Epithelial cell of esophagus (primary cell): Measurements from ENCODE around the gene TMPRSS4.

ENCODE experiments used
- DNase-seq: peaks from one replicate; pipeline ENCODE4 v3.0.0; 2010; ENCODE audit warnings: low read depth
- H3K4me3 ChIP-seq: 2 replicates; pipeline ENCODE4 v1.5.1; 2011; ENCODE audit warnings: mild to moderate bottlenecking, low read length, control low read depth
- TF ChIP-seq, protein P1 (sequence below): IDR thresholded peaks from 2 replicates; pipeline ENCODE4 v1.5.1; 2011; ENCODE audit warnings: low read depth, mild to moderate bottlenecking, low read length, control low read depth, inconsistent platforms; ENCODE audit not compliant: insufficient read depth; ENCODE audit errors: missing control alignments

Gene TMPRSS4

DNA sequence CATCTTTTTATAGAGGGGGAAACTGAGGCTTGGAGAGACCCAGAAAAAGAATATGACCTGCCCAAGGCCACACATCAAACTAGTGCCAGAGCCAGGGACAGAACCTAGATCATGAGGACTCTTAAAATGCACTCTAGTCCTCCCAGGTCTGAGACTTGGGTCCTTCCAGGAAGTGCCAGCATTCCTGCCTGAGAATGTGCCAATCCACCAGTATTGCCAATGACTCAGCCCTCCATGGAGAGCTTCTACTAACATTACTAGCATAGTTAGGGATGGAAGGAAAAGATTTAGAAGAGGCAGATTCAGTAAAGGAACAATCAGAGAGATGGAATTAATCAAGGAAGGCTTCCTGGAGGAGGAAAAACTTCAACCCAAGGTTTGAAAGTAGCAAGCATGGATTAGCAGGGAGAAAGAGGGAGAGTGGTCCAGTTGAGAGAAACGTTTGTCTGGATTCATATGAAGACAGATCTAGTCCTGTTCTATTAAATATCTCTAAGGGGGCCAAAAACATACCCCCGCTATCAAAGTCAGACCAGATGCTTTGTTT is 30.0 kb downstream of the TMPRSS4 start:
- DNase-seq: peak; percentile 72
- no peak overlapping the region for H3K4me3 ChIP-seq
- TF ChIP-seq, protein P1, sequence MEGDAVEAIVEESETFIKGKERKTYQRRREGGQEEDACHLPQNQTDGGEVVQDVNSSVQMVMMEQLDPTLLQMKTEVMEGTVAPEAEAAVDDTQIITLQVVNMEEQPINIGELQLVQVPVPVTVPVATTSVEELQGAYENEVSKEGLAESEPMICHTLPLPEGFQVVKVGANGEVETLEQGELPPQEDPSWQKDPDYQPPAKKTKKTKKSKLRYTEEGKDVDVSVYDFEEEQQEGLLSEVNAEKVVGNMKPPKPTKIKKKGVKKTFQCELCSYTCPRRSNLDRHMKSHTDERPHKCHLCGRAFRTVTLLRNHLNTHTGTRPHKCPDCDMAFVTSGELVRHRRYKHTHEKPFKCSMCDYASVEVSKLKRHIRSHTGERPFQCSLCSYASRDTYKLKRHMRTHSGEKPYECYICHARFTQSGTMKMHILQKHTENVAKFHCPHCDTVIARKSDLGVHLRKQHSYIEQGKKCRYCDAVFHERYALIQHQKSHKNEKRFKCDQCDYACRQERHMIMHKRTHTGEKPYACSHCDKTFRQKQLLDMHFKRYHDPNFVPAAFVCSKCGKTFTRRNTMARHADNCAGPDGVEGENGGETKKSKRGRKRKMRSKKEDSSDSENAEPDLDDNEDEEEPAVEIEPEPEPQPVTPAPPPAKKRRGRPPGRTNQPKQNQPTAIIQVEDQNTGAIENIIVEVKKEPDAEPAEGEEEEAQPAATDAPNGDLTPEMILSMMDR: no peak

DNA sequence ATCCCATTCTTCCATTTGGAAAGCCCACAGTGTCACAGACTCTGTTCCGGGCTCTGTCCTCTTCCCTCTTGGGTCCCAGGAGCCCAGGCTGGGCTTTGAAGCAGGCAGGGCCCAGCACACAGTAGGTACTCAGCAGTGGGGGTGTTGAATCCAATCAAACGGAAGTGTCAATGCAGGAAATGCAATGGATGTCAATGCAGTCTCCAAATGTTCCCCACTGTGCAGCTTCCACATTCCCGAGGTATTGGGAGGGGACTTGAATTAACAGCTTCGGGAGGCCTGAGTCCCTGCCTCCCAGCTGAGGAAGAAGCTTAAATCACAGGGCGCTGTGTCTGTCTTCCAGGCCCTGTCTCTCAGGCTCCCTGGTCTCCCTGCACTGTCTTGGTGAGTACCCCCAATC is 31.6 kb downstream of the TMPRSS4 start:
- no peak overlapping the region for H3K4me3 ChIP-seq
- no peak for DNase-seq
- TF ChIP-seq, protein P1: no peak

DNA sequence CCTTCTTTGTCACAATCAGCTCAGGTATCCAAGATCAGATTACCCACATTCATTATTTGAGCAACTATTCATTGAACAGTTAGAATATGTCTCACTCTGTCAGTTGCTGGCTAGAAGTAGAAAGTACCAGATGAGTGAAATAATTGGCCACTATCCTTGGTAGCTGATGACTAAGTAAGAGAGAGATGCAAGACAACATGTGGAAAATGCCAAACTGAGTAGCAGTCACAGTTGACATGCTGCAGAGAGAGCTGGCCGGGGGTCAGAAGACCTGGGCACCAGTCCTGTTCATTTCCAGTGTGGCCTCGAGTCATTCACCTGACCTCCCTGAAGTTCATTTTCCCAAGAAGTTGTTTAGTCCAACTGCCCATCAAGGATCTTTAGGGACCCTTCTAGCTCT is 32.4 kb downstream of the TMPRSS4 start:
- no peak overlapping the region for H3K4me3 ChIP-seq
- DNase-seq: peak; percentile 42
- TF ChIP-seq, protein P1: no peak

DNA sequence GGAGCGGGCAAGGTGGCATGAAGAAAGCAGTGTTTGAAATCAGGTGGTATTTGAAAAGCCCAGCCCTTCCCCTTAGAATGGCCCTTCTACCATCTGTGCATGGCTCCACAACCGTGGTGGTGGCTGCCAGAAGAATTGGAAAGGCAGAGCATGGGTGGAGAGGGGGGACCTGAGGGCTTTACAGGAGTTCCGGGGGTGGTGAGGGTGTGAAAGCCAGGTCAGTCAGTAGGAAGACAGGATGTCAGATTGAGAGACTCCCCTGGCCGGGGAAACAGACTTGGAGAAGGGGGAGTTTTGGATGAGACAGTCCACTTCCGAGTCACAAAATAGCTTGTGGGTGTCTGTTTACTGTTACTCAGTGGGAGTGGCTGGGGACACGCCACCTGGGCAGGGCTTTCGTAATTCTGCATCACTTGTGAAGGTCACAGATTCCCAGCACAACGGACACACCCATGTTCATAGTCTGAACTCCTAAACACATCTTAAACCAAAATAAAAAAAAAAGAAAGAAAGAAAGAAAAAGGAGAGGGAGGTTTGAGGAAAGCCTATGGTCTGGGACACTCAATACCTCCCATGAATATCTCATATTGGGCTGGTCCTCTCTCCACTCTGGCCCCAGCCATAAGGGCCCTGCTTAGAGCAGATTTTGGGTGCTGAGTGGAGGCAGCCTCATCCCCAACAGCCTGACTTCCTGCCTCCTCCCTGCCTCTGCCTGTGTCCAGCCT is 34.3 kb downstream of the TMPRSS4 start:
- H3K4me3 ChIP-seq: no peak overlapping the region
- DNase-seq: peak; percentile 67
- TF ChIP-seq, protein P1: no peak

DNA sequence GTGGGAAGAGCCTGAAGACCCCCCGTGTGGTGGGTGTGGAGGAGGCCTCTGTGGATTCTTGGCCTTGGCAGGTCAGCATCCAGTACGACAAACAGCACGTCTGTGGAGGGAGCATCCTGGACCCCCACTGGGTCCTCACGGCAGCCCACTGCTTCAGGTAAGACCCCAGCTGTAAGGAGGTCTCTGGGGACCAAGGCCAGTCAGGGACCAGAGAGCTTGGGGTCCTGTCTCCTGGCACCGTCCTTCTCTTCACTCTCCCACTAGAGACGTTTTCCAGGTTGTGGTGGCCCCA is 34.8 kb downstream of the TMPRSS4 start:
- no peak overlapping the region for H3K4me3 ChIP-seq
- DNase-seq: no peak
- TF ChIP-seq, protein P1: no peak

DNA sequence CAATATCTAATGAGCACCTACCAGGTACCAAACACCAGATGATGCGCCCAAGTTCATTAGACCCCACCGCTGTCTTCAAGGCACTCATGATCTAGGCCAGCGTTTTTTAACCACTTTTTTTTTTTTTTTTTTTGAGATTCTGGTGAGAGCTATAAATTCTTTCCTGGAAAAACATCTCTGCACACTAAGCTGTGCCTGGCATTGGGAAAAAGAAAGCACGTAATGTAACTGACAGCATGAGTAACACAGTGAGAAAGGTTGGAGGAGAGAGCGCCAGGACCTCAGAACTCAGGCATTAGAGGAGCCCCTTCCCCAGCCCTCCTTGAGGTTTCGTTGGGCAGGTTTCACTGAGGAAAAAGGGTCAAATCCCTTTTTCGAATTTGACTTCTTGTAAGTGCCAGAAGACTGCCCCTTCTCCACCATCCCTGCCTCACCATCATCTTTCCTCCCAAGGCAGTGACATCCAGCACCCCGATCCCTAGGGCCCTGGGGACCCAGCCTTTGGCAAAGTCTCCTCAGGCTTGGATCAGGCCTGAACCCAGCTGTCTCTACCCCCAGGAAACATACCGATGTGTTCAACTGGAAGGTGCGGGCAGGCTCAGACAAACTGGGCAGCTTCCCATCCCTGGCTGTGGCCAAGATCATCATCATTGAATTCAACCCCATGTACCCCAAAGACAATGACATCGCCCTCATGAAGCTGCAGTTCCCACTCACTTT is 36.0 kb downstream of the TMPRSS4 start:
- TF ChIP-seq, protein P1: no peak
- DNase-seq: no peak
- no peak overlapping the region for H3K4me3 ChIP-seq

DNA sequence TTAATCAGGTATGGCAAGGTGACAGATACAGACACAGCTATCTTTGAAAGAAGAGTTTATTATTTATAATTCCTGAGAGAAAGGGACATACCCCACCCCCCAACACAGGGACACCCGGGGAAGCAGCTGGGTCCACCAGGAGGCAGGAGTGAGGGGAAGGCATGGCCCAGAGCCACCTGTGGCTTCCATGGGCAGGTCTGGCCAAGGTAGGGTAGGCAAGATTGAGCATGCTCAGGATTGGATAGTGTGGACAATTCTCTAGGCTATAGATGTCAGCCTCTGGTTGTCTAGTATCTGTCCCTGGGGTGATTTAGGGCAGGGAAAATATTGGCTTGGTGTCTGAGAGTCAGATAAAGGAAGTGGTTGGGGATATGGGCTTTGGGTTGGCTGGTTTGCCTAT is 37.4 kb downstream of the TMPRSS4 start:
- TF ChIP-seq, protein P1: peak; percentile 8
- H3K4me3 ChIP-seq: no peak overlapping the region
- peak; percentile 15 for DNase-seq
